NCI-H446 treated with DMSO at 0.1 percent for 48 hours (cell line): Measurements from ENCODE around the gene TRIM24.

Experiments used
- DNase-seq: peaks from one replicate; lab custom pipeline; 2025; lab: John Stamatoyannopoulos, UW

The TRIM24 gene

GRCh38 chr7:138625849-138626230, 165.8 kb downstream of the TRIM24 start:
- DNase-seq: no peak

GRCh38 chr7:138626846-138627245, 166.8 kb downstream of the TRIM24 start:
- DNase-seq: peak; percentile 12

- DNase-seq: no peak
These were observed 167.3 kb downstream of the TRIM24 start for GRCh38 chr7:138627361-138627760.

GRCh38 chr7:138630059-138630610, 170.1 kb downstream of the TRIM24 start:
- DNase-seq: no peak

- DNase-seq: no peak
These were observed 172.3 kb downstream of the TRIM24 start for GRCh38 chr7:138632384-138632783.

- no peak for DNase-seq
These were observed 173.0 kb downstream of the TRIM24 start for GRCh38 chr7:138632826-138633602.
